HepG2 (cell line): ENCODE measurements around the gene STC2. TPM values are rescaled to one million over a fixed set of nuclear protein-coding genes. Genes with fewer than 3 reads are reported as not detected.

ENCODE experiments used
- FOXA3 ChIP-seq: IDR thresholded peaks from 2 replicates; pipeline ENCODE4 v1.6.1; 2016; ENCODE audit warnings: missing genetic modification reagents, missing compliant biosample characterization
- GABPB1 ChIP-seq: IDR thresholded peaks from 2 replicates; pipeline ENCODE4 v1.6.1; 2016; ENCODE audit warnings: mild to moderate bottlenecking, missing genetic modification reagents, moderate library complexity, missing compliant biosample characterization
- GATAD1 ChIP-seq: IDR thresholded peaks from 2 replicates; pipeline ENCODE4 v1.6.1; 2016; ENCODE audit warnings: missing genetic modification reagents, missing compliant biosample characterization
- SNAPC5 ChIP-seq: sonication (generic); formaldehyde crosslinking; IDR thresholded peaks from 2 replicates; pipeline ENCODE4 v1.8.1; 2023; ENCODE audit warnings: mild to moderate bottlenecking, missing genetic modification reagents, borderline replicate concordance
- YEATS4 ChIP-seq: sonication (generic); formaldehyde crosslinking; IDR thresholded peaks from 2 replicates; pipeline ENCODE4 v1.4.0; 2020; ENCODE audit warnings: missing genetic modification reagents, borderline replicate concordance
- ZBTB37 ChIP-seq: sonication (generic); formaldehyde crosslinking; IDR thresholded peaks from 2 replicates; pipeline ENCODE4 v1.4.0; 2020; ENCODE audit warnings: mild to moderate bottlenecking, missing genetic modification reagents
- ZNF12 ChIP-seq: sonication (generic); formaldehyde crosslinking; IDR thresholded peaks from 2 replicates; pipeline ENCODE4 v1.5.0; 2020; ENCODE audit warnings: missing genetic modification reagents
- ZNF160 ChIP-seq: sonication (generic); formaldehyde crosslinking; IDR thresholded peaks from 2 replicates; pipeline ENCODE4 v1.8.0; 2022; ENCODE audit warnings: mild to moderate bottlenecking, inconsistent platforms, missing genetic modification reagents
- ZNF329 ChIP-seq: sonication (generic); formaldehyde crosslinking; IDR thresholded peaks from 2 replicates; pipeline ENCODE4 v1.9.0; 2021; ENCODE audit warnings: low read depth, mild to moderate bottlenecking, missing genetic modification reagents
- ZSCAN21 ChIP-seq: sonication (generic); formaldehyde crosslinking; IDR thresholded peaks from 2 replicates; pipeline ENCODE4 v1.8.0; 2022; ENCODE audit warnings: mild to moderate bottlenecking, missing genetic modification reagents, moderate library complexity, borderline replicate concordance
- polyA plus RNA-seq, 8 experiments: library from polyadenylated mRNA; depleted of rRNA in 3 of 8; stranded (reverse) in 7 of 8; unstranded in 1 of 8; fragments of >200 nt; fragmentation: Illumina TruSeq in 4 of 8; extraction: Trizol in 4 of 8; gene quantifications; 2 replicates each; pipeline versions ENCODE4 v1.2.1 to v1.2.3, GENCODE V29; 2011 to 2016; ENCODE audit warnings: low read depth in 4 of 8, missing spikeins in 1 of 8, mixed read lengths in 1 of 8; ENCODE audit not compliant: insufficient read depth in 1 of 8
- total RNA-seq, 5 experiments: library from RNA; depleted of rRNA; stranded (reverse); fragments of >200 nt; fragmentation: Illumina TruSeq; extraction: Trizol; gene quantifications; 2 replicates each; pipeline ENCODE4 v1.2.3, GENCODE V29; 2016; ENCODE audit warnings: low read depth in 1 of 5

STC2 gene
- total and polyA plus RNA-seq, 2 of the 13 experiments (the other 11 are each of a cell fraction or from before 2014, with no cell fraction given), result 27.1 to 69.2 TPM

GRCh38 chr5:173302546-173303155 is 25.6 kb downstream of the STC2 start (continued):
- TF ChIP-seq GATAD1 (CRISPR knock-in tag) (no peak), YEATS4 (CRISPR knock-in tag) (no peak), ZNF12 (CRISPR knock-in tag) (peak; percentile 98), ZNF160 (CRISPR knock-in tag) (no peak), FOXA3 (CRISPR knock-in tag) (no peak), GABPB1 (0 out of 2 replicates have a peak, but pooled peaks have one; percentile 6), ZBTB37 (CRISPR knock-in tag) (no peak), ZSCAN21 (CRISPR knock-in tag) (no peak), SNAPC5 (CRISPR knock-in tag) (no peak), ZNF329 (CRISPR knock-in tag) (0 out of 2 replicates have a peak, but pooled peaks have one; percentile 54)
